GM12878 (cell line): ENCODE data around the gene PROB1. TPM values are rescaled to one million over a fixed set of nuclear protein-coding genes. Genes with fewer than 3 reads are reported as not detected.

Source experiments
- BCL11A ChIP-seq: IDR thresholded peaks from 2 replicates; pipeline ENCODE4 v1.6.1; 2011; ENCODE audit warnings: low read depth, low read length
- CBFB ChIP-seq: IDR thresholded peaks from 2 replicates; pipeline ENCODE4 v1.6.1; 2016; ENCODE audit warnings: antibody characterized with exemption, low read depth
- CBX5 ChIP-seq: sonication (generic); IDR thresholded peaks from 2 replicates; pipeline ENCODE4 v1.6.1; 2016; ENCODE audit warnings: low read depth, moderate library complexity, mild to moderate bottlenecking, inconsistent platforms
- DPF2 ChIP-seq: fragments of 450-650 bp; IDR thresholded peaks from 2 replicates; pipeline ENCODE4 v1.6.1; 2017; ENCODE audit warnings: mild to moderate bottlenecking
- EED ChIP-seq: sonication (generic); IDR thresholded peaks from 2 replicates; pipeline ENCODE4 v1.6.1; 2016; ENCODE audit warnings: antibody characterized with exemption, low read depth
- EP300 ChIP-seq, 2 experiments: fragments of 150-350 bp in 1 of 2; IDR thresholded peaks; 2 replicates each; pipeline ENCODE4 v1.6.1; 2011 to 2012; ENCODE audit warnings: low read depth in 2 of 2, low read length in 2 of 2, borderline replicate concordance in 1 of 2, improper control_type of control experiment in 1 of 2, inconsistent platforms in 1 of 2; ENCODE audit not compliant: control insufficient read depth in 1 of 2
- ESRRA ChIP-seq: IDR thresholded peaks from 2 replicates; pipeline ENCODE4 v1.6.1; 2012; ENCODE audit warnings: mild to moderate bottlenecking, low read length, improper control_type of control experiment
- EZH2 ChIP-seq: IDR thresholded peaks from 2 replicates; pipeline ENCODE4 v1.6.1; 2012; ENCODE audit warnings: low read depth, mild to moderate bottlenecking, control low read depth, inconsistent platforms, low read length, borderline replicate concordance; ENCODE audit not compliant: control insufficient read depth
- GABPA ChIP-seq: IDR thresholded peaks from 2 replicates; pipeline ENCODE4 v1.6.1; 2014; ENCODE audit warnings: antibody characterized with exemption, low read depth, mild to moderate bottlenecking, inconsistent platforms
- IKZF1 ChIP-seq: fragments of 450-650 bp; conservative IDR thresholded peaks from 2 replicates; pipeline ENCODE4 v1.6.1; 2017; ENCODE audit warnings: antibody characterized with exemption, mild to moderate bottlenecking
- JUND ChIP-seq: IDR thresholded peaks from 2 replicates; pipeline ENCODE4 v1.6.1; 2012; ENCODE audit warnings: low read depth, mild to moderate bottlenecking, low read length, improper control_type of control experiment, moderate library complexity
- KAT2A ChIP-seq: conservative IDR thresholded peaks from 2 replicates; pipeline ENCODE4 v1.6.1; 2011; ENCODE audit warnings: low read depth, low read length; ENCODE audit not compliant: control insufficient read depth
- MEF2A ChIP-seq: IDR thresholded peaks from 2 replicates; pipeline ENCODE4 v1.6.1; 2011; ENCODE audit warnings: low read depth, mild to moderate bottlenecking, low read length, moderate library complexity; ENCODE audit not compliant: insufficient read depth
- MYB ChIP-seq: fragments of 150-350 bp; IDR thresholded peaks from 2 replicates; pipeline ENCODE4 v1.6.1; 2014; ENCODE audit warnings: mild to moderate bottlenecking, low read depth, low read length, borderline replicate concordance
- NR2C2 ChIP-seq: IDR thresholded peaks from 2 replicates; pipeline ENCODE4 v1.6.1; 2011; ENCODE audit warnings: borderline replicate concordance, low read depth; ENCODE audit not compliant: control insufficient read depth, insufficient read length
- NR2F1 ChIP-seq: fragments of 450-650 bp; conservative IDR thresholded peaks from 2 replicates; pipeline ENCODE4 v1.6.1; 2017; ENCODE audit warnings: mild to moderate bottlenecking
- PAX5 ChIP-seq: IDR thresholded peaks from 2 replicates; pipeline ENCODE4 v1.6.1; 2011; ENCODE audit warnings: low read depth, low read length, borderline replicate concordance
- POLR2AphosphoS5 ChIP-seq: IDR thresholded peaks from 2 replicates; pipeline ENCODE4 v1.6.1; 2011; ENCODE audit warnings: mild to moderate bottlenecking, low read length, inconsistent platforms
- POU2F2 ChIP-seq: IDR thresholded peaks from 3 replicates; pipeline ENCODE4 v1.6.1; 2011; ENCODE audit warnings: low read depth, mild to moderate bottlenecking, low read length, borderline replicate concordance
- RB1 ChIP-seq: fragments of 450-650 bp; formaldehyde crosslinking; IDR thresholded peaks from 2 replicates; pipeline ENCODE4 v1.6.1; 2017; ENCODE audit warnings: mild to moderate bottlenecking, borderline replicate concordance
- SRF ChIP-seq, 2 experiments: IDR thresholded peaks; 2 replicates each; pipeline ENCODE4 v1.6.1; 2011; ENCODE audit warnings: low read depth in 2 of 2, low read length in 2 of 2, mild to moderate bottlenecking in 1 of 2, moderate library complexity in 1 of 2
- STAT1 ChIP-seq: fragments of 450-650 bp; conservative IDR thresholded peaks from 2 replicates; pipeline ENCODE4 v1.6.1; 2014; ENCODE audit warnings: antibody characterized with exemption, mild to moderate bottlenecking
- SUPT20H ChIP-seq: IDR thresholded peaks from 2 replicates; pipeline ENCODE4 v1.6.1; 2011; ENCODE audit warnings: low read depth, mild to moderate bottlenecking, low read length, moderate library complexity, borderline replicate concordance; ENCODE audit not compliant: control insufficient read depth
- SUZ12 ChIP-seq: fragments of 200-600 bp; sonication (generic); IDR thresholded peaks from one replicate; pipeline ENCODE4 v1.6.1; 2018; ENCODE audit warnings: antibody characterized with exemption, mild to moderate bottlenecking; ENCODE audit not compliant: unreplicated experiment
- TCF3 ChIP-seq: IDR thresholded peaks from 2 replicates; pipeline ENCODE4 v1.6.1; 2012; ENCODE audit warnings: low read depth, mild to moderate bottlenecking, low read length, borderline replicate concordance; ENCODE audit not compliant: insufficient read depth
- ZSCAN29 ChIP-seq: fragments of 450-650 bp; IDR thresholded peaks from 2 replicates; pipeline ENCODE4 v1.6.1; 2017; ENCODE audit warnings: mild to moderate bottlenecking, moderate library complexity
- polyA plus RNA-seq, 11 experiments: library from polyadenylated mRNA; depleted of rRNA in 4 of 11; unstranded in 6 of 11; stranded (reverse) in 5 of 11; fragments of >200 nt; fragmentation: Nextera tagmentation in 4 of 11; fragmentation: Illumina TruSeq in 1 of 11; extraction: Ambion mirVana in 4 of 11; extraction: Trizol in 1 of 11; gene quantifications; 1 replicate in 1 of 11; 2 replicates in 10 of 11; pipeline versions ENCODE4 v1.2.1 to v1.2.3, GENCODE V29; 2011 to 2016; ENCODE audit warnings: inconsistent platforms in 2 of 11, missing spikeins in 2 of 11, low read depth in 1 of 11
- total RNA-seq, 4 experiments: library from RNA; depleted of rRNA in 3 of 4; stranded (reverse); fragments of >200 nt in 3 of 4; fragmentation: Illumina TruSeq in 1 of 4; extraction: Trizol in 1 of 4; gene quantifications; 2 replicates each; pipeline versions ENCODE4 v1.2.1 to v1.2.3, GENCODE V29; 2013 to 2021
- TF ChIP-seq, protein P1 (sequence below): fragments of 450-650 bp; IDR thresholded peaks from 2 replicates; pipeline ENCODE4 v1.6.1; 2017; ENCODE audit warnings: mild to moderate bottlenecking, moderate library complexity

The PROB1 gene
- total and polyA plus RNA-seq, 10 of the 15 experiments (the other 5 are each of a cell fraction or from before 2014, with no cell fraction given): 0.14 to 8.1 (median 2.9) TPM

- TF ChIP-seq EP300 (IDR thresholded peaks at IDR 0.05; ENCODE audit: borderline replicate concordance in 1 of 2, control insufficient read depth in 1 of 2, low read depth in 2 of 2, low read length in 2 of 2) (peak; percentile 73 to 82), STAT1 (0 out of 2 replicates have a peak, but pooled peaks have one; percentile 23), PAX5 (peak; percentile 79), SUPT20H (no peak), NR2C2 (no peak), IKZF1 (peak; percentile 87), DPF2 (peak; percentile 85), POLR2AphosphoS5 (peak; percentile 96), EZH2 (no peak), MEF2A (no peak), GABPA (no peak), KAT2A (no peak), BCL11A (peak; percentile 41; the same call in 1 of the 2 replicates), ESRRA (no peak), CBX5 (no peak), POU2F2 (peak; percentile 73; the same call in 1 of the 3 replicates), SUZ12 (no peak), SRF (IDR thresholded peaks at IDR 0.05; ENCODE audit: low read depth in 2 of 2, low read length in 2 of 2) (no peak), TCF3 (peak; percentile 98), RB1 (no peak), JUND (peak; percentile 50; the same call in 1 of the 2 replicates), ZSCAN29 (no peak), MYB (no peak), CBFB (peak; percentile 98), NR2F1 (peak; percentile 69), EED (no peak; the same call in none of the 2 replicates)
- TF ChIP-seq, protein P1, sequence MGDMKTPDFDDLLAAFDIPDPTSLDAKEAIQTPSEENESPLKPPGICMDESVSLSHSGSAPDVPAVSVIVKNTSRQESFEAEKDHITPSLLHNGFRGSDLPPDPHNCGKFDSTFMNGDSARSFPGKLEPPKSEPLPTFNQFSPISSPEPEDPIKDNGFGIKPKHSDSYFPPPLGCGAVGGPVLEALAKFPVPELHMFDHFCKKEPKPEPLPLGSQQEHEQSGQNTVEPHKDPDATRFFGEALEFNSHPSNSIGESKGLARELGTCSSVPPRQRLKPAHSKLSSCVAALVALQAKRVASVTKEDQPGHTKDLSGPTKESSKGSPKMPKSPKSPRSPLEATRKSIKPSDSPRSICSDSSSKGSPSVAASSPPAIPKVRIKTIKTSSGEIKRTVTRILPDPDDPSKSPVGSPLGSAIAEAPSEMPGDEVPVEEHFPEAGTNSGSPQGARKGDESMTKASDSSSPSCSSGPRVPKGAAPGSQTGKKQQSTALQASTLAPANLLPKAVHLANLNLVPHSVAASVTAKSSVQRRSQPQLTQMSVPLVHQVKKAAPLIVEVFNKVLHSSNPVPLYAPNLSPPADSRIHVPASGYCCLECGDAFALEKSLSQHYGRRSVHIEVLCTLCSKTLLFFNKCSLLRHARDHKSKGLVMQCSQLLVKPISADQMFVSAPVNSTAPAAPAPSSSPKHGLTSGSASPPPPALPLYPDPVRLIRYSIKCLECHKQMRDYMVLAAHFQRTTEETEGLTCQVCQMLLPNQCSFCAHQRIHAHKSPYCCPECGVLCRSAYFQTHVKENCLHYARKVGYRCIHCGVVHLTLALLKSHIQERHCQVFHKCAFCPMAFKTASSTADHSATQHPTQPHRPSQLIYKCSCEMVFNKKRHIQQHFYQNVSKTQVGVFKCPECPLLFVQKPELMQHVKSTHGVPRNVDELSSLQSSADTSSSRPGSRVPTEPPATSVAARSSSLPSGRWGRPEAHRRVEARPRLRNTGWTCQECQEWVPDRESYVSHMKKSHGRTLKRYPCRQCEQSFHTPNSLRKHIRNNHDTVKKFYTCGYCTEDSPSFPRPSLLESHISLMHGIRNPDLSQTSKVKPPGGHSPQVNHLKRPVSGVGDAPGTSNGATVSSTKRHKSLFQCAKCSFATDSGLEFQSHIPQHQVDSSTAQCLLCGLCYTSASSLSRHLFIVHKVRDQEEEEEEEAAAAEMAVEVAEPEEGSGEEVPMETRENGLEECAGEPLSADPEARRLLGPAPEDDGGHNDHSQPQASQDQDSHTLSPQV: no peak
Observed at GRCh38 chr5:139389701-139390638, 4.9 kb downstream of the PROB1 start, which contains the start of gene MZB1 (continued).
